Body of pancreas (tissue), 4 donors: Measurements from ENCODE around the gene ASS1.

Experiments
- CTCF ChIP-seq, 7 experiments: fragments of 450-650 bp in 4 of 7; fragments of 200-600 bp in 3 of 7; sonication (generic) in 3 of 7; IDR thresholded peaks; one replicate each; pipeline ENCODE4 v1.5.1; 2016 to 2019; ENCODE audit warnings: antibody characterized with exemption in 7 of 7
- POLR2A ChIP-seq, 3 donors: fragments of 450-650 bp; IDR thresholded peaks; one replicate each; pipeline ENCODE4 v1.6.1; 2016; ENCODE audit warnings: antibody characterized with exemption in 3 of 3, mild to moderate bottlenecking in 2 of 3

GRCh38 chr9:130476151-130476730, 31.5 kb downstream of the ASS1 start:
- TF ChIP-seq CTCF (IDR thresholded peaks at IDR 0.05) (no peak), POLR2A (IDR thresholded peaks at IDR 0.05) (no peak)
